GM23338 (cell line): Measurements from ENCODE around the gene ATG7. TPM values are rescaled to one million over a fixed set of nuclear protein-coding genes. Genes with fewer than 3 reads are reported as not detected.

Source experiments
- ATAC-seq: fragments of 200-7000 bp; cut with Tn5 transposase; 3 replicates; pipeline ENCODE4 v1.9.1; 2020
- DNase-seq: peaks from one replicate; pipeline ENCODE4 v3.0.0-alpha.2; 2015; ENCODE audit warnings: low spot score
- H2AFZ ChIP-seq: fragments of 200-600 bp; sonication (generic); 2 replicates; pipeline ENCODE4 v1.8.0; 2016; ENCODE audit warnings: antibody characterized with exemption, mild to moderate bottlenecking, moderate library complexity
- H3F3A ChIP-seq: fragments of 200-600 bp; sonication (generic); replicated peaks from 2 replicates; pipeline ENCODE4 v1.8.0; 2017; ENCODE audit warnings: antibody characterized with exemption, mixed run types, low read depth
- H3K27ac ChIP-seq: fragments of 200-600 bp; sonication (generic); 2 replicates; pipeline ENCODE4 v1.6.1; 2016; ENCODE audit warnings: low read depth
- H3K27me3 ChIP-seq: fragments of 200-600 bp; sonication (generic); 2 replicates; pipeline ENCODE4 v1.8.0; 2016; ENCODE audit warnings: mild to moderate bottlenecking, mixed run types, moderate library complexity; ENCODE audit not compliant: insufficient read depth
- H3K36me3 ChIP-seq: fragments of 200-600 bp; sonication (generic); 2 replicates; pipeline ENCODE4 v1.8.0; 2016; ENCODE audit warnings: mild to moderate bottlenecking; ENCODE audit not compliant: insufficient read depth
- H3K4me1 ChIP-seq: fragments of 200-600 bp; sonication (generic); 2 replicates; pipeline ENCODE4 v1.8.0; 2016; ENCODE audit warnings: mild to moderate bottlenecking, moderate library complexity; ENCODE audit not compliant: insufficient read depth
- H3K4me2 ChIP-seq: fragments of 200-600 bp; sonication (generic); 2 replicates; pipeline ENCODE4 v1.7.1; 2017; ENCODE audit warnings: mixed run types
- H3K4me3 ChIP-seq: fragments of 200-600 bp; sonication (generic); 2 replicates; pipeline ENCODE4 v1.6.1; 2016; ENCODE audit warnings: mixed run types
- H3K79me2 ChIP-seq: fragments of 200-600 bp; sonication (generic); replicated peaks from 2 replicates; pipeline ENCODE4 v1.8.0; 2017; ENCODE audit warnings: mild to moderate bottlenecking; ENCODE audit not compliant: insufficient read depth
- H3K9me2 ChIP-seq: fragments of 200-600 bp; sonication (generic); 2 replicates; pipeline ENCODE4 v1.8.0; 2017; ENCODE audit not compliant: insufficient read depth
- H4K20me1 ChIP-seq: fragments of 200-600 bp; sonication (generic); replicated peaks from 2 replicates; pipeline ENCODE4 v1.8.0; 2017; ENCODE audit warnings: mild to moderate bottlenecking; ENCODE audit not compliant: insufficient read depth
- H3K27ac Mint-ChIP-seq: 2 replicates; pipeline ENCODE4 v1.8.0; 2020; ENCODE audit warnings: inconsistent platforms, mild to moderate bottlenecking, moderate library complexity, mixed read lengths
- H3K27me3 Mint-ChIP-seq: 3 replicates; pipeline ENCODE4 v1.8.0; 2022; ENCODE audit warnings: low read depth, mild to moderate bottlenecking, moderate library complexity, mixed read lengths, inconsistent platforms; ENCODE audit not compliant: insufficient read depth, poor library complexity
- H3K36me3 Mint-ChIP-seq: 3 replicates; pipeline ENCODE4 v1.8.0; 2021; ENCODE audit warnings: low read depth, mild to moderate bottlenecking, inconsistent platforms, moderate library complexity, mixed read lengths
- H3K4me1 Mint-ChIP-seq: 3 replicates; pipeline ENCODE4 v1.8.0; 2020; ENCODE audit warnings: mild to moderate bottlenecking, inconsistent platforms, mixed read lengths
- H3K4me3 Mint-ChIP-seq: 3 replicates; pipeline ENCODE4 v1.8.0; 2021; ENCODE audit warnings: moderate library complexity, mild to moderate bottlenecking, inconsistent platforms, mixed read lengths
- H3K9me3 Mint-ChIP-seq: 3 replicates; pipeline ENCODE4 v1.8.0; 2020; ENCODE audit warnings: moderate library complexity, mild to moderate bottlenecking, inconsistent platforms, mixed read lengths
- ETS1 ChIP-seq: IDR thresholded peaks from 2 replicates; pipeline ENCODE4 v1.6.1; 2016; ENCODE audit warnings: antibody characterized with exemption
- EZH2 ChIP-seq: fragments of 200-600 bp; sonication (generic); IDR thresholded peaks from one replicate; pipeline ENCODE4 v1.8.0; 2017; ENCODE audit warnings: antibody characterized with exemption, mild to moderate bottlenecking, low read depth; ENCODE audit not compliant: unreplicated experiment
- EZH2phosphoT487 ChIP-seq: fragments of 200-600 bp; sonication (generic); IDR thresholded peaks from one replicate; pipeline ENCODE4 v1.8.1; 2018; ENCODE audit warnings: antibody characterized with exemption; ENCODE audit not compliant: unreplicated experiment
- JUNB ChIP-seq: IDR thresholded peaks from one replicate; pipeline ENCODE4 v1.6.1; 2016; ENCODE audit warnings: antibody characterized with exemption; ENCODE audit not compliant: unreplicated experiment
- NANOG ChIP-seq: IDR thresholded peaks from 2 replicates; pipeline ENCODE4 v1.6.1; 2016; ENCODE audit warnings: antibody characterized with exemption, borderline replicate concordance
- POLR2AphosphoS5 ChIP-seq: IDR thresholded peaks from 2 replicates; pipeline ENCODE4 v1.6.1; 2016; ENCODE audit warnings: antibody characterized with exemption, low read depth
- REST ChIP-seq: IDR thresholded peaks from one replicate; pipeline ENCODE4 v1.6.1; 2018; ENCODE audit warnings: antibody characterized with exemption; ENCODE audit not compliant: unreplicated experiment
- STAT1 ChIP-seq: IDR thresholded peaks from one replicate; pipeline ENCODE4 v1.6.1; 2016; ENCODE audit warnings: antibody characterized with exemption; ENCODE audit not compliant: unreplicated experiment
- ZNF331 ChIP-seq: fragments of 250-450 bp; sonication (Bioruptor Pico); IDR thresholded peaks from 2 replicates; pipeline ENCODE4 v1.5.0; 2020; ENCODE audit warnings: low read depth, mild to moderate bottlenecking, moderate library complexity
- ZNF462 ChIP-seq: fragments of 250-450 bp; sonication (Bioruptor Pico); IDR thresholded peaks from 2 replicates; pipeline ENCODE4 v1.5.0; 2020; ENCODE audit warnings: mild to moderate bottlenecking, moderate library complexity
- polyA plus RNA-seq: library from polyadenylated mRNA; unstranded; fragments of >200 nt; fragmentation: Nextera tagmentation; extraction: Ambion mirVana; gene quantifications from 2 replicates; pipeline ENCODE4 v1.2.1, GENCODE V29; 2016
- total RNA-seq: library from RNA; depleted of rRNA; stranded (reverse); fragments of >200 nt; shearing (Covaris generic); gene quantifications from 2 replicates; pipeline ENCODE4 v1.2.3, GENCODE V29; 2014
- TF ChIP-seq, protein P1 (sequence below), 2 experiments: fragments of 200-600 bp in 1 of 2; sonication (generic) in 1 of 2; conservative IDR thresholded peaks; 2 replicates each; pipeline versions ENCODE4 v1.5.1 to v1.6.1; 2016 to 2017; ENCODE audit warnings: antibody characterized with exemption in 2 of 2, low read depth in 2 of 2, mild to moderate bottlenecking in 2 of 2, moderate library complexity in 1 of 2

Gene ATG7
- total and polyA plus RNA-seq, 2 experiments from 2014 or later: 16.2 to 36.7 TPM

DNA sequence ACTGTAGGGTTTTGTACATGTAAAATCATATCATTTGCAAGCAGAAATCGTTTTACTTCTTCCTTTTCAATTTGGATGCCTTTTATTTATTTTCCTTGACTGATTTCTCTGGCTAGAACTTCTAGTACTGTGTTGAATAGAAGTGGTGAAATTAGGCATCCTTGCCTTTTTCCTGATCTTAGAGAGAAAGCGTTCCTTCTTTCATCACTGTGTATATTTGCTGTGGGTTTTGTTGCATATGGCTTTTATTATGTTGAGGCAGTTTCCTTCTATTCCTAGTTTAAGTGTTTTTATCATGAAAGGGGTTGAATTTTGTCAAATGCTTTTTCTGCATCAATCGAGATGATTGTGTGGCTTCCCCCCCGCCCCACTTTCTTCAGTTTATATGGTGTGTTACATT lies 140.9 kb downstream of the ATG7 start (continued):
- TF ChIP-seq, protein P1, sequence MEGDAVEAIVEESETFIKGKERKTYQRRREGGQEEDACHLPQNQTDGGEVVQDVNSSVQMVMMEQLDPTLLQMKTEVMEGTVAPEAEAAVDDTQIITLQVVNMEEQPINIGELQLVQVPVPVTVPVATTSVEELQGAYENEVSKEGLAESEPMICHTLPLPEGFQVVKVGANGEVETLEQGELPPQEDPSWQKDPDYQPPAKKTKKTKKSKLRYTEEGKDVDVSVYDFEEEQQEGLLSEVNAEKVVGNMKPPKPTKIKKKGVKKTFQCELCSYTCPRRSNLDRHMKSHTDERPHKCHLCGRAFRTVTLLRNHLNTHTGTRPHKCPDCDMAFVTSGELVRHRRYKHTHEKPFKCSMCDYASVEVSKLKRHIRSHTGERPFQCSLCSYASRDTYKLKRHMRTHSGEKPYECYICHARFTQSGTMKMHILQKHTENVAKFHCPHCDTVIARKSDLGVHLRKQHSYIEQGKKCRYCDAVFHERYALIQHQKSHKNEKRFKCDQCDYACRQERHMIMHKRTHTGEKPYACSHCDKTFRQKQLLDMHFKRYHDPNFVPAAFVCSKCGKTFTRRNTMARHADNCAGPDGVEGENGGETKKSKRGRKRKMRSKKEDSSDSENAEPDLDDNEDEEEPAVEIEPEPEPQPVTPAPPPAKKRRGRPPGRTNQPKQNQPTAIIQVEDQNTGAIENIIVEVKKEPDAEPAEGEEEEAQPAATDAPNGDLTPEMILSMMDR (conservative IDR thresholded peaks at IDR 0.05; ENCODE audit: low read depth in 2 of 2): no peak
- TF ChIP-seq STAT1: no peak
- TF ChIP-seq ZNF331 (CRISPR knock-in tag): no peak
- no peak for TF ChIP-seq JUNB
- no peak for TF ChIP-seq NANOG

GRCh38 chr3:11415099-11415498 lies 142.9 kb downstream of the ATG7 start:
- H3F3A ChIP-seq: no peaks in the 10 kb centered on the region
- Mint-ChIP-seq H3K9me3 (peaks cover 5% of the 10 kb centered on the region; the same call in 2 of the 3 replicates), H3K4me1 (0 out of 3 replicates have a peak, but pooled peaks cover 2% of the 10 kb centered on the region), H3K36me3 (no peaks in the 10 kb centered on the region; the same call in 2 of the 3 replicates), H3K27me3 (peaks cover 5% of the 10 kb centered on the region), H3K27ac (no peak overlapping the region), H3K4me3 (no peak overlapping the region)
- H3K4me1 ChIP-seq: no peaks in the 10 kb centered on the region
- H3K9me2 ChIP-seq: no peaks in the 10 kb centered on the region; the same call in 1 of the 2 replicates
- DNase-seq: no peak
- H3K27me3 ChIP-seq: no peaks in the 10 kb centered on the region
- no peak overlapping the region for H2AFZ ChIP-seq
- H3K36me3 ChIP-seq: no peaks in the 10 kb centered on the region
- H3K79me2 ChIP-seq: no peaks in the 10 kb centered on the region
- ATAC-seq: no peak
- no peak overlapping the region for H3K4me2 ChIP-seq
- H3K4me3 ChIP-seq: no peak overlapping the region
- no peak overlapping the region for H3K27ac ChIP-seq
- H4K20me1 ChIP-seq: no peaks in the 10 kb centered on the region
- TF ChIP-seq ZNF462 (CRISPR knock-in tag) (no peak), EZH2phosphoT487 (no peak), EZH2 (no peak), ETS1 (no peak), REST (no peak), POLR2AphosphoS5 (no peak), NANOG (no peak)
